ENCODE data around the gene SAP25. TPM values are rescaled to one million over a fixed set of nuclear protein-coding genes. Genes with fewer than 3 reads are reported as not detected.
"Not testable (repeated sequence)": the region's sequence is repeated elsewhere in the genome, so short reads cannot be mapped to it uniquely, and the experiment has no call there.

Gene SAP25
- total RNA-seq, 1 donor from 2014 or later, result not detected

DNA sequence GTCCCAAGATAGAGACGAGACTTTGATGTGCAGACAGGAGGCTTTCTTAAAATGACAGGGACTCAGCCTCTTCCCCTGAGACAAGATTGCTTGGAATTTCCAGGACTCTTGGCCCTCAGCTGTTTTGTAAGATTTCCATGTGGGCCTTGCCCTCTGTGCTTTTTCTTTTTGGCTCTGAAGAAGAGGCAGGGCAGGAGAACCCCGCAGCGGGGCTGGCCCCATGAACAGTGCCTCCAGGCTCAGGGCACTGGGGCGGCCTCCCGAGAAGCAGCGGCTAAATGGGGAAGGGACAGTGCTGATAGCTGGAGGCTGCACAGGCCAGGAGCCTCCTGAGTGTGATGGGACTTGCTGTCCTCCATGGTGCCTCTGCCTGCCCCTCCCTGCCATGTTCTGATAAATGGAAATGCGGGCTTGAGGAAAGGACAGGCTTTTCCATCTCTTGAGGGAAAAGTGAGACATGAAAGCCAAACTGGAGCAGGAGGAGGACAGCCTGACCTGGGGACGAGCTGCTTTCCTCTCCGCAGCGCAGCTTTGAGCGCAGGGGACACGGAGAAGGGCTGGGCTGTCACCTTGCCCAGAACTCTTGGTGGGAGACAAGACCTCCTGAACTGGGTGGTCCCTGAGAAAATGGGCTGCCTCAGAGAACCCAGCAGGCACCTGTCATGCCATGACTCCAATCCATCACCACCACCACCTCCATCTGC lies 12.1 kb downstream of the SAP25 start:
- DNase-seq (ENCODE audit: low read depth), result no peak

DNA sequence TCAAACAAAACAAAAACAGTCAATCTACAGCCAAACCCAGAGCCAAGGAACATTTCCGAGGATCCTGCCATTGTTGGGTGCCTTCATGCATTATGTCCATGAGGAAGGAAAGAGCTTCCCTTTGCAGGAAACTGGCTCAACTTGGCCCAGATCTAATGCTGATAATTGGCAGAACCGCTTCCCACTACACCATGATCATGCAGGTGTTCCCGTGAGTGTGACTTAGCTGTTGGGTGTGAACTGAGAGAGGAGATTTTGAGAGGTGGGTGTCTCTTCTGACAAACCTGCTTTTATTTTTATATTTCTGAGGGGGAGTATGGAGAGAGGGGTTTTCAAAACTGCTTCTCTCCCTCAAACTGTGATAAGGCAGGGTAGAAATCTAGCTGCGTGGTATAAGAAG lies 14.6 kb downstream of the SAP25 start:
- DNase-seq (ENCODE audit: low read depth), result no peak

DNA sequence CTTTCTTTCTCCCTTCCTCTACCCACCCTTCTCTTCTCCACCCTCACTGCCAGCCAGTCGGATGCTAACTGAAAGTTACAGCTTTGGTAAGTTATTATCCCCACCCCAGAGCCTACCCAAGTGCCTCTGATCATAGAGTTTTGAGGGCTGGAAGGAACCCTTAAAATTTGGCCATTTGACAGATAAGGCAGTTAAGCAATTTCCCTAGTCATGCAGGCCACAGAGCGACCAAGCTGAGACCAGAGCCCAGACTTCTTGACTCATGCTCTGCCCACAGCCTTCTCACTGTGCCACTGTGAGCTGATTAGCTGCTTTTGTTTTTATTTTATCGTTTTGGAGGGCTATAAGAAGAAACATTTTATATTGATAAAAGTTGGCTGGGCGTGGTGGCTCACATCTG lies 17.2 kb downstream of the SAP25 start:
- peak; percentile 38 for DNase-seq (ENCODE audit: low read depth)

DNA sequence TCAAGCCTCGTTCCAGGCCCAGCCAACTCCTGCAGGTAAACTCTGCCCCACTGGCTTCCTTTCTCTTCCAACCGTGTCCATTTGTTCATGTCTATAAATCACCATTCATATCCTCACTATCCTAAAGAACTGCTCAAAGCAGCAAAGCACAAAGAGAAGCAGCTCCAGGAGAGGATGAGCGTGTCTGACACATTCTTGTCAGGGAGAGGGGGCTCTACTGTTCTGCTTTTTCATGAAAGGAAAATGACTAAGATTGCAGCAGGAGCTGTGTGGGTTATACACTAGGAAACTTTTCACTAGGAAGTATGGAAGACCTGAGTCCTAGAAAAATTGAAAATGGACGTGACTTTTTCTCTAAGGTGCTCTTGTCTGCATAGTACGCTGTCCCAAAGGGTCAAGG lies 18.0 kb downstream of the SAP25 start:
- DNase-seq (ENCODE audit: low read depth), result no peak

DNA sequence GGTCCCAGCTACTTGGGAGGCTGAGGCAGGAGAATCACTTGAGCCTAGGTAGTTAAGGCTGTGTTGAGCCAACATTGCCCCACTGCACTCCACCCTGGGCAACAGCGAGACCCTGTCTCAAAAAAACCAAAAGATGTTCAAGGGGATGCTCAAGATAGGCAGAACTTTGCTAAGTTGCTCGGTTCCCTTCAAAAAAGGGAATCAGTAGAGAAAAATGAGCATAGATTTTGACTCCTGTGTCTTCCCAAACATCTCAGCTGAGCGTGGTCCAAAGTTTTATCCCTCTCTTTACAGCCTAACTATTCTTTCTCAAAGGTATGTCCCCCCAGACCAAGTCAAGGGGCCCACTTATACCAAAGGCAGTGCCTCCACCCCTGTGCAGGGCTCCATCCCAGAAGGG lies 20.7 kb downstream of the SAP25 start:
- no peak for DNase-seq (ENCODE audit: low read depth)

DNA sequence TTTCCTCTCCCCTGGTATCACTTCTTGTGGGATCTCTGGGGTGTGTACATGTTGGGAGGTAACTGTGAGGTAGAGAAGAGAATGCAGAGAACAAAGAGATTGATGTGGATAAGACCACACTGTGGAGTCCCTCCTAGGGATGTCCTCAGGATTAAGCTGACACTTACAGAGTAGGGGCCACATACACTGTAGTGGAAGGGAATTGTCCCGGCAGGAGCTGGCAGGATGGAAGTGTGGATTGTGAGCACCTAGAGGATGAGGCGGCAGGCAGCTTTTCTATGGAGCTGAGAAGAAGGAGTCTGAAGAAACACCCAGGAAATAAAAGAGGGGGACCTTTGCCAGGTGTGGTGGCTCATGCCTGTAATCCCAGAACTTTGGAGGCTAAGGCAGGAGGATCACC lies 21.2 kb downstream of the SAP25 start:
- no peak for DNase-seq (ENCODE audit: low read depth)

DNA sequence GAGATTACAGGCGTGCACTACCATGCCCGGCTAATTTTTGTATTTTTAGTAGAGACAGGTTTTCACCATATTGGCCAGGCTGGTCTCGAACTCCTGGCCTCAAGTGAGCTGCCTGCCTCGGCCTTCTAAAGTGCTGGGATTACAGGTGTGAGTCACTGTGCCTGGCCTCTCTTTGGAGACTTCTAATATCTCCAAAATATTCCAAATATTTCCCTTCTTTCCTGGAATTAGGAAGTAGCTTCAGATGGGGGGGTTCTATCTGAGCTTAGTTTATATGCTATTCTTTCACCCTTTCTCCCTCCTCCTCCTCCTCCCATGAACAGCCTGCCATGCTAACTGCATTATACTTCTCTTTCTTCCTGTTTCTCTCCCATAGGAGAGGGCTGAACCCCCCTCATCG lies 25.3 kb downstream of the SAP25 start:
- not testable (repeated sequence) for DNase-seq (ENCODE audit: low read depth)

DNA sequence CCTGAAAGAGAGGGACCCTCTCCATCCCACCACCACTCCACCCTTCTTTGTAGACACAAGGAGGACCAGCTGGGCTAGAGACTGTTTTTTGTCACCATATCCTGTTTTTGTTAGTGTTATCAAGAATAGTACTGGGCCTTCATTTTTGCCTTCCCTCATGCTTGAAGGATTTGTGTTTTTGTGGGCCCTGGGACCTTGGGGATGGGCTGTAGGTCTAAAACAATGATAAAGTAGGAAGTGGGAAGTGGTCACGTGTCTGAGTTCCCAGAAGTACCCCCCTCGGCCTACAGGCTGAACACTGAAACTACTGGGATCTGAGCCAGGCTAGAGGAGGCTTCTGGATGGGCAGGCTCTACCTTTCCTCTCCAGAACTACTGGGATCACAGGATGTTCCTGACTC lies 25.8 kb downstream of the SAP25 start:
- peak; percentile 59 for DNase-seq (ENCODE audit: low read depth)

DNA sequence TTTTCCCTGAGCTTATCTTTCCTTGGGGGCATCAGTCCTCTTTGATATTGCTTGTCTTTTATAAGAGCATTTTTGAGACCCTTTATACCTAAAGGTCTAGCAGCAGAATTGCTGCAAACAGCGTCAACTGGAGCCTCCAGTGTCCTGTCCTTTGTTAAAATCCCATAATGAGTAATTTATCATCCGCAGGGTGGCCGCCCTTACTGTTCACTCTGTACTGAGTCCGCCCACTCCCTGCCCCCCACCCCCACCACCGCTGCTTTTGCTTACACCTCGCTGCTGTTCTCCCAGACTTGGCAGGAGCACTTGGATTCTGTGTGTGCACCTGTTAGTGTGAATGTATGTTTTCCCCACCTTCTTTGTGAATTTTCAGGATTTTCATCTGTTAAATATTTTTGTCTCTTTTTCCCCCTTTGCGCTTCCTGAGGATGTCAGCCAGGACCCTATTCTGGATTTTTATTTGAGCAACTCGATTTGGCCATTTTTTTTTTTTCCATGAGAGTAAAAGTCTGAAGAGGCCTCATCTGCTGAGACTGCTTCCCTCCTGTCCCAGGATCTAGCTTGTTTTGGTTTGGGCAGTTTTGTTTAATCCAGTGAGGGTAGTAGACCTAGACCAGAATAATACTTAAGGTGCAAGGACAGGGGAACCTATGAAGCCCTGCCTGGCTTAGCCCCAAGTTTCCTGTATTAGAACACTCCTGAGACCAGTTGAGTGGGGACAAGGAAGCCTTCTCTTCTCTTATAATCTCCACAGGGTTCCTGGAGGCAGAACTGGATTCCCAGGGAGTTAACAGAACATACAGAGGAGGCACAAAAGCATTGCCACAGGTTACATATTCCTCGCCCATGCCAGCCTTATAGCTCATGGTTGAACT lies 26.5 kb downstream of the SAP25 start:
- no peak for DNase-seq (ENCODE audit: low read depth)

DNA sequence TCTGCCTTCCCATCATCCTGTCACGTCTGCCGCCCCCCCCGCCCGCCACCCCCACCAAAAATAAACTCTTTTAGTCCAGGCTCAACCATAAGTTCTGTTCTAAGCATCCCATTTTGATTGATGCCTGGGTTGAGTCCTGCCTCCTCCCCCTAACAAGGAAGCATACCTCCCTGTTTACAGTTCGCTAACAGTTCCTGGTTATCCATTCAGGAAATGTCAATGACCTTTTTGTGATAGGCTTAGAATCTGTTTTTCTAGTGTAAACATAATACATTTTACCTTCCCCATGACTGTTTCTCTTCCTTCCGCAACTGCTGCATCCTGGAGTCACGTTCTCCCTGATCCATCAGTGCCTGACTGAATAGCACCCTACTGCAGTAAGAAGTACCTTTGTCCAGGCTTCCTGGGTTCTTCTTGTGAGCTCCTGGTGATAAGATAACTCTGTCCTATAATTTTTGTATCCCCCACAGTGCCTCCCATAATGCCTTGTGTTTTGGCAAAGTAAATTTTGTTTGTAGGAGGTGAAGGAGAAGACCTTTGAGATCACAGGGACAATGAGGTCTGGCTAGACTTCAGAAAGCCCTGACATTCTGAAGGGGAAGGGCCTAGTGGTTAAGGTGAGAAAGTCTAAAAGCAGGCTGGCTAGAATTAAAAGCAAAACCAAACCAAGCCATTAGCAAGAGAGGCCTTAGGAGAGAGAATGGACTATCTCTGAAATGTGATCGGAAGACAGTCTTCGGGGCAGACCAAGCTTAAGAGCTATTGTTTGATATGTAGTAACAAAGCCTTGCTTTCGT lies 27.4 kb downstream of the SAP25 start:
- peak; percentile 81 for DNase-seq (ENCODE audit: low read depth)

DNA sequence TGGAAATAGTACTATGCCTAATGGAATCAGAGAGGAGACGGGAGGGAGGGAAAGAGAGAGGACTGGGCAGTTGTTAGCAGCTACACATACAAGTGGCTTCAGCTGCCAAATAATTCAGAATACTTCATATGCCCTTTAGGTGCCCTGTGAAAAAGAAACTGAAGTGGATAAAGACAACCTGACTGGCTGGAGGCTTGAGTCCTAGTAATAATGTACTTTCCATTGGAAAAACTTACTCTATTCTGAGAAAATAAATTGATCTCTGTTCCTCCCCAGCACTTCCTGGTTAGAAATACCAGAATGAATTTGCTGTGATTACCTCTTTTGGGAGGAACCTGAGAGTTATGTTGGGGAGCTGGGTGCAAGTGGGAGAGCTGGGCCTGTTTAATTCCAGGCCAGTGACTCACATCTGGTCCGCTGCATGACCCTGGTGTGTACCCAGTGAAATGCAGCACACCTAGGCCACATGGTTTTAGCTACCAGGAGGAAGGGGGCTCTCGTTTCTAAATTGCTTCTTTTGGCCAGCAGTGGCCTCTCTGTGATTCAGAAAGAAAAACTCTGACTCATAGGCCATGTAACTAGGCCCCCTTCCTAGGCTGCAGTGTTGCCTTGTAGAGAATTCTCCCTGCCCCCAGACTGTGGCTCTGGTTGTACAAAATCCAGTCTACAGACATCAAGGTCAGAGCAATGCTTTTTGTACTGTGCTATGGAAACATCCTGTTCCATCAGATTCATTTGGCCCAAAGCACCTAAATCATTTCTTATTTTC lies 28.2 kb downstream of the SAP25 start:
- peak; percentile 96 for DNase-seq (ENCODE audit: low read depth)

DNA sequence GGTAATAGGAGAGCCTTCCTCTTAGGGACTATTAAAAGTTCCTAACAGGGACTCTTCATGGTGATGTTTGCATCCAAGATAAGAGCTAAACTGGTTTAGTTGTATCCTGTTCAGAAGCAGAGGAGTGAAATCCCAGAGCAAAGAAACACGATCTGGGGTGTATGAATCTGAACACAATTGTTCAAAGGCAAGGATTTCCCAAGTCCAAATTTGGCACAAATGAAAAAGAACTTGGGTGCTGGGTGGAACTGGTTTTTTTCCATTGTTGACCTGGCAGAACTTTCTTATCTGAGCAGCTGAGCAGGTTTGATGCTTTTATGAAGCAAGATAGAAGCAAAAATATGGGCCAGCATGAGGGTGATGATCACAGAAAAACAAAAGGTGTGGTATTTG lies 28.7 kb downstream of the SAP25 start:
- no peak for DNase-seq (ENCODE audit: low read depth)

DNA sequence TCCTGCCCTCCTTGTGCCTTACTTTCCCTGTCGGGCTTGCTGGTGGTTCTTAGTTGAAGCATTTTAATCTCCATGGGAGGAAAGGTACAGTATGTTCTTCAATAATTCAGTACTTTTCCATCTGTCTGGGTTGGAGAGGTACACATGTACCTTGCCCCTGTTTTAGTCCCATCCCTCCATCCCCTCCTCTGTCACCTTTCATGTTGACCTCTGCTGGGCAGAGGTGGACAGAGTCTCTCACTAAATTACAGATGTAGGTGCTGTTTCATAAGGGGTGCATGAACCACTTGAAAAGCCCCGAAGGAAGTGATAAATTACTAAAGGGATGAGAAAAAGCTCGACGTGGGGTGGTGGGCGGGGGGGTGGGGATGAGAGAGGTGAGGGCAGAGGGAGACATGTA lies 29.3 kb downstream of the SAP25 start:
- DNase-seq (ENCODE audit: low read depth), result no peak

DNA sequence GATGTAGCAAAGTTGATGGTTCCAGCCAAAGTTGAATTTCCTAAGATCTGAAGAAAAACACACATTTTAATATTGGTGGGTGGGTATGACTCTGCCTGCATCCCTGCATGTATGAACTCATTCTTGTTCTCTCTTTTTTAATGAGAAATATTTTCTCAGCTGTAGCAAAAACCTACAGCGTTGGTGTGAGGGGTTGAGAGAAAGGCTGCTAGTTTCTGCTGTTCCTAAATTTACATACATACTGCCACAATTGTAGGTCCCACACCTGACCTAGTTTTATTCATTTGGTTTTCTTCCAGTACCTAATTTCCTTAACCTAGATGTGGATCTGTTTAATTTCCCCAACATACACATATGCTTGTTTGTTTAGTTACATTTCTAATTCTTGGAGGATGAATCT lies 30.1 kb downstream of the SAP25 start:
- no peak for DNase-seq (ENCODE audit: low read depth)

DNA sequence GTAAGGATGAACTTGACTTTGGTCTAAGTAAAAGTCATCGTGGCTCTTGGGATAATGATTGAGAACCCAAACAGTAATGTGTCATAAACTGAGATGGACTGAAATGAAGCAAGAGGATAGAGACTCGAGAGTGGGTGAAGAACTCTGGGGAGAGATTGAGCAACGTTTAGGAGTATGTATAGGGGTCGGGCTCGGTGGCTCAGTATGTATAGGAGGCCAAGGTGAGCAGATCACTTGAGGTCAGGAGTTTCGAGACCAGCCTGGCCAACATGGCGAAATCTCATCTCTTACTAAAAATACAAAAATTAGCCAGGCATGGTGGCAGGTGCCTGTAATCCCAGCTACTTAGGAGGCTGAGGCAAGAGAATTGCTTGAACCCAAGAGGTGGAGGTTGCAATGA lies 32.4 kb downstream of the SAP25 start:
- DNase-seq (ENCODE audit: low read depth), result not testable (repeated sequence)

DNA sequence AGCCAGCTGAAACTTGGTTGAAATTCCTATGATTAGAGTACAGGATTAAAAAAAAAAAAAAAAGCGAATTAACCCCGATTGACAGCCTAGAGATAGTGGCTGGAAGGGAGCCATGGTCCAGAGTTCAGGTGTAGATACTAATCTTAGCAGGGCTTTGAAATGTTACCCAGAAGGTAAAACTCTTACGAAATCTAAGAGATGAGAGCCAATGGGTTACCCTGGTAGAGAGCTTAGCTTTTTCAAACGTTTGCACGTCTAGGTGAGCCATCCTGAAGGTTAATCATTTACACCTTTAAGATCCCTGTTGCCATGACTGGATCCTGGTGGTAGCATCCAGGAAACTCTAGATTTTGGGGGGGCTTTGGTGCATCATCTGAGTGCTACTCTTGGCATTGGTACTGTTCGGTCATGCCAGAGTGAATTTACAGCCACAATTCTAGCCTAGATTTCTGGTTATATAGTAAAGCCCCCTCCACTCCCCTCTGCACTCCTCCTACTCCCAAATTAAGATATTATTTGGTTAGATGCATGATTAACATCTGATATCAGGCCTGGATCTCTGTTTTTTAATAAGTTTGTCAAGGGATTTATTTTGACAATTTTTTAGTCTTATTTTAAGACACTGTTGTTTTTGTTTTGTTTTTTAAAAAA lies 33.5 kb downstream of the SAP25 start:
- DNase-seq (ENCODE audit: low read depth), result peak; percentile 75

DNA sequence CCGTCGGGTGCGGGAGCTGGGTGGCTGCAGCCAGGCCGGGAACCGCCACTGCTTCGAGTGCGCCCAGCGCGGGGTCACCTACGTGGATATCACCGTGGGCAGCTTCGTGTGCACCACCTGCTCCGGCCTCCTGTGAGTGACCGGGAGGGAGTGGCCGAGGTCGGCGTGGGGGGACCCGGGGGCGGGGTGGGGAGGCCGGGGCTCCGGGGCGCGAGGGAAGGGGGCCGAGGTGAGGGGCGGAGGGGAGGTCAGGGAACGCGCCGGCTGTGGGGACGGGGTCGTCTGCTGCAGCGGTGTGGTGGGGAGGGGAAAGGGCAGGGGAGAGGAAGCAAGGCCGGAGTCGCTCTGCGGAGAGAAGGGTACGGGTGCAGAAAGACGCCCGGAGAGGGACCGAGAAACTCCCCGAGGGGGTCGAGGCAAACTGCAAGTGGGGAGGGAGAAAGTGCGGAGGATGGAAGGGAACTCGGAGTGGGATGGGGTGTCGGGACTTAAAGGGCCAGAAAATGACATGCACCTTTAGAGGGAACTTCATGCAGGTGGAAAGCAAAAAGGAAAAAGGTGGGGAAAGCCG lies 34.2 kb downstream of the SAP25 start:
- no peak for DNase-seq (ENCODE audit: low read depth)

DNA sequence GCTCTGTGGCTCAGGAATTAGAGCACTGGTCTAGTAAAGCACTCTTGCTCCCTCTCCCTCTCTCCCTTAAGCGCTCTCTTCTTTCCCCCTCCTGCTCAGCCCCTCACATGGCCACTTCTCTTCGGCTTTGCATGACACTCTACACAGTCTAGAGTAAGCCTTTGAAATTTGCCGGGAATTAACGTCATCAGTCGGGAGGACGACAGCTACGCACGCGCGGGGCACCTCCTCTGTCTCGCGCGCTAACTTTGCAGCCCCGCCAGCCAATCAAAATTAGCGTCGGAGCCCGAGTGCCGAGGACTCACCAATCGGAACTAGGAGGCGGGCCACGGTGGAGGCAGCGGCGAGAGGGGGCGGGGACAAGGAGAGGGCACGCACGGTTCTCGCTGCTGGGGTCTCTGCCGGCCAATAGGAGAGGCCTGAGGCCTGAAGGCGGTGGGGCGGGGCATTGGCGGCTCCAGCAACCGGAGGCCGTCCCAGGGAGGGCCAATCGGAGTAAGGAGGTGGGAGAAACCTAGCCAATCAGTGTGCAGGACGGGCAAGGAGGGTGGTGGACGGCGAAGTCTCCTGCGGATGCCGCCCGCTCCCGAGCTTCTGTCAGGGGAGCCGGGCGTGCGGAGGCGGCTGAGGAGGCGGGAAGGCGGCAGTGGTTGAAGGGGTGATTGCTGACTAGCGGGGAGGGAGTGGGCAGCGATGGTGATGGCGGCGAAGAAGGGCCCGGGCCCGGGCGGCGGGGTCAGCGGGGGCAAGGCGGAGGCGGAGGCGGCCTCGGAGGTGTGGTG lies 34.9 kb downstream of the SAP25 start, which contains the start of gene AGFG2:
AGFG2 (plus strand) TSS at position 550 of the 782 bp plus-strand sequence; CDS start at position 694, 144 bp downstream.
- peak; percentile 96 for DNase-seq (ENCODE audit: low read depth)

DNA sequence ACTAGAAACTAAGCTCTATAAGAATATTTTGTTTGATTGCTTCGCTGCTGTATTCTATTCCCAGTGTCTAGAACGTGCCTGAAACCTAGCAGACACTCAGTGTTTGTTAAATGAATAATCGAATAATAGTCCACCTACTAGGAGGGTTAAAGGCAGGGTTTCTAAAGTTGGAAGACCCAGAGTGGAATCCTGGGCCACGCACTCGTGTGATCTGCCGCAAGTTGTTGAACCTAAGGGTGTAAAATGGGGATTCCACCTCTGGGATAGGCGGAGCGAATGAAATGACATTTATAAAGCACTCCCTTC lies 35.4 kb downstream of the SAP25 start:
- DNase-seq (ENCODE audit: low read depth), result no peak

DNA sequence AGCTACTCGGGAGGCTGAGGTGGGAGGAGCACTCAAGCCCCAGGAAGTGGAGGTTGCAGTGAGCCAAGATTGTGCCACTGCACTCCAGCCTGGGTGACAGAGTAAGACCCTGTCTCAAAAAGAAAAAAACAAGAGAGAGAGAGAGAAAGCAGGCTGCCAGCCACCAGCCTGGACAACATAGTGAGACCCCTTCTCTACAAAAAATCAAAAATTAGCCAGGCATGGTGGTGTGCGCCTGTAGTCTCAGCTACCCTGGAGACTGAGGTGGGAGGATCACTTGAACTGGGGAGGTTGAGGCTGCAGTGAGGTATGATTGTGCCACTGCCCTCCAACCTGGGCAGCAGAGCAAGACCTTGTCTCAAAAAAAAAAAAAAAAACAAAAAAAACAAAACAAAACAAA lies 37.0 kb downstream of the SAP25 start:
- not testable (repeated sequence) for DNase-seq (ENCODE audit: low read depth)
